ENCODE results near the gene MET. TPM values are rescaled to one million over a fixed set of nuclear protein-coding genes. Genes with fewer than 3 reads are reported as not detected.

The MET gene
- total RNA-seq, 1 experiment from 2014 or later, result 200 TPM

DNA sequence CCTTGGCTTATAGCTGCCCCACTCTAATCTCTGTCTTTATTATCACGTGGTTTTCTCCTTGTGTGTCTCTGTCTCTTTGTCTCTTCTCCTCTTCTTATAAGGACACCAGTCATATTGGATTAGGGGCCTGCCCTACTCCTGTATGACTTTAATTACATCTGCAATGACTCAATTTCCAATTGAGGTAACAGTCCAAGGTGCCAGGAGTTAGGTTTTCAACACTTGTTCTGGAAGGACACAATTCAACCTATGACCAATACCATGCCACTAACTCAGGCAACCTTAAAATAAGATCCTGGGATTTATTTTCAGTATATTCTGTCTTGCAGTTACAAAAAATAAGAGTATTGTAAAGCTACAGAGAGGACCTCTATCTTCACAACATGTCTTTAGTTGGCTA, 21.6 kb upstream of the MET start:
- BruUV-seq (replicated peaks), result no TSS peak
- intact Hi-C loops (cut with micrococcal nuclease), result no loop called here
- no peak overlapping the region for H3K9ac ChIP-seq (ENCODE audit: low read length)
- POLR2A ChIA-PET, result no interaction called here
- peaks cover 7 to 28% of the 10 kb centered on the region in 2 experiments for H3K4me1 ChIP-seq (ENCODE audit: control insufficient read depth in 1 of 2, insufficient read depth in 2 of 2, low read length in 2 of 2)
- RAD21 ChIA-PET (ENCODE audit: low non-redundant PET in 1 of 2, low total read pairs in 2 of 2, uncharacterized antibody in 2 of 2, unreplicated experiment in 2 of 2), result no interaction called here
- no peak overlapping the region for H2AFZ ChIP-seq (ENCODE audit: low read depth, low read length, poor library complexity, severe bottlenecking)
- H4K20me1 ChIP-seq (ENCODE audit: insufficient read depth), result no peaks in the 10 kb centered on the region
- TF ChIP-seq EZH2 (IDR thresholded peaks at IDR 0.05), result no peak
- TF ChIP-seq TCF7L2 (IDR thresholded peaks at IDR 0.05; ENCODE audit: borderline replicate concordance, extremely low read depth, insufficient read depth, insufficient read length), result no peak
- TF ChIP-seq, protein P1, sequence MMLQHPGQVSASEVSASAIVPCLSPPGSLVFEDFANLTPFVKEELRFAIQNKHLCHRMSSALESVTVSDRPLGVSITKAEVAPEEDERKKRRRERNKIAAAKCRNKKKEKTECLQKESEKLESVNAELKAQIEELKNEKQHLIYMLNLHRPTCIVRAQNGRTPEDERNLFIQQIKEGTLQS (IDR thresholded peaks at IDR 0.05), result no peak
- TF ChIP-seq YY1 (IDR thresholded peaks at IDR 0.05; ENCODE audit: extremely low read depth, insufficient replicate concordance, low read depth, low read length), result no peak
- no peak for TF ChIP-seq EGR1 (IDR thresholded peaks at IDR 0.05; ENCODE audit: low read depth)
- no peak for TF ChIP-seq CEBPB (IDR thresholded peaks at IDR 0.05; ENCODE audit: low read depth)
- TF ChIP-seq FOSL1 (IDR thresholded peaks at IDR 0.05; ENCODE audit: low read depth), result no peak
- TF ChIP-seq SIN3A (IDR thresholded peaks at IDR 0.05; ENCODE audit: low read depth), result no peak
- no peak for TF ChIP-seq ZNF274 (IDR thresholded peaks at IDR 0.05; ENCODE audit: low read depth, low read length)
- no peak for TF ChIP-seq CBX3 (IDR thresholded peaks at IDR 0.05; ENCODE audit: low read depth)
- no peak for TF ChIP-seq JUND (IDR thresholded peaks at IDR 0.05)
- no peak for TF ChIP-seq ZFX (IDR thresholded peaks at IDR 0.05)
- no peak for TF ChIP-seq SRF (IDR thresholded peaks at IDR 0.05; ENCODE audit: low read depth)
- TF ChIP-seq EZH2phosphoT487 (IDR thresholded peaks at IDR 0.05; ENCODE audit: borderline replicate concordance), result no peak
- TF ChIP-seq, protein P2, sequence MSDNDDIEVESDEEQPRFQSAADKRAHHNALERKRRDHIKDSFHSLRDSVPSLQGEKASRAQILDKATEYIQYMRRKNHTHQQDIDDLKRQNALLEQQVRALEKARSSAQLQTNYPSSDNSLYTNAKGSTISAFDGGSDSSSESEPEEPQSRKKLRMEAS (IDR thresholded peaks at IDR 0.05), result no peak
- TF ChIP-seq ELF1 (IDR thresholded peaks at IDR 0.05; ENCODE audit: borderline replicate concordance, low read depth), result no peak
- H3K4me3 ChIP-seq (replicated peaks in 1 of 2; ENCODE audit: low read depth in 1 of 2, low read length in 2 of 2), result no peak overlapping the region
- H3K9me3 ChIP-seq (ENCODE audit: control insufficient read depth in 1 of 2, insufficient read depth in 1 of 2, low read depth in 1 of 2, low read length in 2 of 2), result no peaks in the 10 kb centered on the region
- ATAC-seq, result no peak
- H3K27me3 ChIP-seq (ENCODE audit: insufficient read depth, low read length), result no peaks in the 10 kb centered on the region
- CTCF ChIA-PET, result no interaction called here
- DNase-seq (ENCODE audit: low read depth, low spot score), result no peak
- no peaks in the 10 kb centered on the region for H3K36me3 ChIP-seq (ENCODE audit: control insufficient read depth in 1 of 2, insufficient read depth in 2 of 2, low read length in 2 of 2)
- no peaks in the 10 kb centered on the region for H3K79me2 ChIP-seq (ENCODE audit: insufficient read depth, low read length)
- H3K9me2 ChIP-seq (ENCODE audit: insufficient read depth), result 0 out of 2 replicates have a peak, but pooled peaks cover 5% of the 10 kb centered on the region
- no peak overlapping the region for H3K27ac ChIP-seq (ENCODE audit: low read depth, low read length)
- no peak overlapping the region for H3K4me2 ChIP-seq (ENCODE audit: low read length)

Data from HCT116 (cell line).